NB4 (cell line): Measurements from ENCODE around the gene GREM1.

Experiments
- POLR2A ChIP-seq: IDR thresholded peaks from 2 replicates; pipeline ENCODE4 v1.6.1; 2011; ENCODE audit warnings: mild to moderate bottlenecking; ENCODE audit not compliant: insufficient read length; ENCODE audit errors: extremely low read depth
- TF ChIP-seq, protein P1 (sequence below): IDR thresholded peaks from one replicate; pipeline ENCODE4 v1.5.1; 2012; ENCODE audit warnings: low read depth, low read length

DNA sequence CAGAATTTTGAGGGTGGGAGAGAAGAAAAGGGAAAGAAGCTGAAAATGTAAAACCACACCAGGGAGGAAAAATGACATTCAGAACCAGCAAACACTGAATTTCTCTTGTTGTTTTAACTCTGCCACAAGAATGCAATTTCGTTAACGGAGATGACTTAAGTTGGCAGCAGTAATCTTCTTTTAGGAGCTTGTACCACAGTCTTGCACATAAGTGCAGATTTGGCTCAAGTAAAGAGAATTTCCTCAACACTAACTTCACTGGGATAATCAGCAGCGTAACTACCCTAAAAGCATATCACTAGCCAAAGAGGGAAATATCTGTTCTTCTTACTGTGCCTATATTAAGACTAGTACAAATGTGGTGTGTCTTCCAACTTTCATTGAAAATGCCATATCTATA, 15.5 kb downstream of the GREM1 start:
- TF ChIP-seq, protein P1, sequence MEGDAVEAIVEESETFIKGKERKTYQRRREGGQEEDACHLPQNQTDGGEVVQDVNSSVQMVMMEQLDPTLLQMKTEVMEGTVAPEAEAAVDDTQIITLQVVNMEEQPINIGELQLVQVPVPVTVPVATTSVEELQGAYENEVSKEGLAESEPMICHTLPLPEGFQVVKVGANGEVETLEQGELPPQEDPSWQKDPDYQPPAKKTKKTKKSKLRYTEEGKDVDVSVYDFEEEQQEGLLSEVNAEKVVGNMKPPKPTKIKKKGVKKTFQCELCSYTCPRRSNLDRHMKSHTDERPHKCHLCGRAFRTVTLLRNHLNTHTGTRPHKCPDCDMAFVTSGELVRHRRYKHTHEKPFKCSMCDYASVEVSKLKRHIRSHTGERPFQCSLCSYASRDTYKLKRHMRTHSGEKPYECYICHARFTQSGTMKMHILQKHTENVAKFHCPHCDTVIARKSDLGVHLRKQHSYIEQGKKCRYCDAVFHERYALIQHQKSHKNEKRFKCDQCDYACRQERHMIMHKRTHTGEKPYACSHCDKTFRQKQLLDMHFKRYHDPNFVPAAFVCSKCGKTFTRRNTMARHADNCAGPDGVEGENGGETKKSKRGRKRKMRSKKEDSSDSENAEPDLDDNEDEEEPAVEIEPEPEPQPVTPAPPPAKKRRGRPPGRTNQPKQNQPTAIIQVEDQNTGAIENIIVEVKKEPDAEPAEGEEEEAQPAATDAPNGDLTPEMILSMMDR = no peak
- TF ChIP-seq POLR2A = no peak
